ENCODE results near the gene CLDN12.

- TF ChIP-seq CTCF (optimal IDR thresholded peaks at IDR 0.05 in 1 of 3, IDR thresholded peaks at IDR 0.05 in 1 of 3, conservative IDR thresholded peaks at IDR 0.05 in 1 of 3; ENCODE audit: extremely low read depth in 1 of 3, insufficient read depth in 2 of 3, low read length in 3 of 3) (no peak), EZH2 (IDR thresholded peaks at IDR 0.05; ENCODE audit: low read length) (no peak)
These were observed 21.5 kb downstream of the CLDN12 start for GRCh38 chr7:90424720-90425119.
